ENCODE data around the gene PRDM16. TPM values are rescaled to one million over a fixed set of nuclear protein-coding genes. Genes with fewer than 3 reads are reported as not detected.

Gene PRDM16
- total RNA-seq, 1 experiment from 2014 or later, result 0.09 TPM

DNA sequence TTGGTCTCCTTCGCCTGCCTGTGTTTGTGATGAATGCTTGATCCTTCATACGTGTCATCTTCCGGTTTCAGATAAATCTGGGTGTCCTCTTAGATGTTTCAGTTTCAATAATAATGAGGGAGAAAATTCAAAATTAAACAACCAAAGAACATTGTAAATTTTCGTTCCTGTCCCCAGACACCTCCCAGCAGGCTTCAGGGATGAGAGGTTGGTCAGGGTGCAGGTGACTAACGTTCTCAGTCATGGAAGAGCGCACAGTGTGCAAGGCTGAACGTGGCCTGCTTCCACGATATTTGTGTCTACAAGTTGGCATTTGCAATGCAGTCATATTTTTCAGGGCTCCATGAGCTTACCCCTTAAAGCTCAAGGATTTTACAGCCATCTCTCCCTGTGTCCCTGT lies 238.4 kb downstream of the PRDM16 start:
- CTCF ChIA-PET, result no interaction called here
- no TSS peak for BruUV-seq (replicated peaks)
- TF ChIP-seq, protein P1, sequence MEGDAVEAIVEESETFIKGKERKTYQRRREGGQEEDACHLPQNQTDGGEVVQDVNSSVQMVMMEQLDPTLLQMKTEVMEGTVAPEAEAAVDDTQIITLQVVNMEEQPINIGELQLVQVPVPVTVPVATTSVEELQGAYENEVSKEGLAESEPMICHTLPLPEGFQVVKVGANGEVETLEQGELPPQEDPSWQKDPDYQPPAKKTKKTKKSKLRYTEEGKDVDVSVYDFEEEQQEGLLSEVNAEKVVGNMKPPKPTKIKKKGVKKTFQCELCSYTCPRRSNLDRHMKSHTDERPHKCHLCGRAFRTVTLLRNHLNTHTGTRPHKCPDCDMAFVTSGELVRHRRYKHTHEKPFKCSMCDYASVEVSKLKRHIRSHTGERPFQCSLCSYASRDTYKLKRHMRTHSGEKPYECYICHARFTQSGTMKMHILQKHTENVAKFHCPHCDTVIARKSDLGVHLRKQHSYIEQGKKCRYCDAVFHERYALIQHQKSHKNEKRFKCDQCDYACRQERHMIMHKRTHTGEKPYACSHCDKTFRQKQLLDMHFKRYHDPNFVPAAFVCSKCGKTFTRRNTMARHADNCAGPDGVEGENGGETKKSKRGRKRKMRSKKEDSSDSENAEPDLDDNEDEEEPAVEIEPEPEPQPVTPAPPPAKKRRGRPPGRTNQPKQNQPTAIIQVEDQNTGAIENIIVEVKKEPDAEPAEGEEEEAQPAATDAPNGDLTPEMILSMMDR (IDR thresholded peaks at IDR 0.05; ENCODE audit: unreplicated experiment), result no peak
- no peaks in the 10 kb centered on the region for H3K9me3 Mint-ChIP-seq (ENCODE audit: low read depth, unreplicated experiment)
- H3K36me3 Mint-ChIP-seq (ENCODE audit: insufficient read depth, unreplicated experiment), result no peaks in the 10 kb centered on the region
- H3K4me3 Mint-ChIP-seq (ENCODE audit: low read depth, unreplicated experiment), result no peak overlapping the region
- intact Hi-C loops (cut with micrococcal nuclease; ENCODE audit: unreplicated experiment), result no loop called here
- H3K27me3 Mint-ChIP-seq (ENCODE audit: unreplicated experiment), result peaks cover 48% of the 10 kb centered on the region
- H3K27ac Mint-ChIP-seq (ENCODE audit: unreplicated experiment), result no peak overlapping the region
- H3K4me1 Mint-ChIP-seq (ENCODE audit: low read depth, unreplicated experiment), result no peaks in the 10 kb centered on the region
- DNase-seq, result no peak

DNA sequence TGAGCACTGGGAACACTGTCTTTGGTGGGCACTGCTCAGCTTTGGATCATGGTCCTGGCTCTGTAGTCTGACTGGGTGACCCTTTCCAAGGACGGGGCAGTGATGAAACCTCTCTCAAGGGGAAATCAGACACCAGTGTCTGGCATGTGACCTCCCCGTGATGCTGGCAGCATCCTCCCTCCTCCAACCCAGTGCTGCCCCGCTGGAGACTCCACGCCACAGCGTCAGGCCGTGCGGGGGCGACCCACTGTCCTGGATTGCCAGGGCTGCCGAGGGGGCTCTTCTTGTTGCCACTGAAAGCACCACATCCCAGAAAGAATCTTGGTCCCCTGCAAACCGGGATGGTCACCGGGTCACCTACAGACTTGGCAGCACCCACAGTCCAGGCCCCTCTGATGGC lies 239.1 kb downstream of the PRDM16 start:
- no peak overlapping the region for H3K27ac Mint-ChIP-seq (ENCODE audit: unreplicated experiment)
- CTCF ChIA-PET, result no interaction called here
- no peaks in the 10 kb centered on the region for H3K9me3 Mint-ChIP-seq (ENCODE audit: low read depth, unreplicated experiment)
- DNase-seq, result no peak
- BruUV-seq (replicated peaks), result no TSS peak
- intact Hi-C loops (cut with micrococcal nuclease; ENCODE audit: unreplicated experiment), result no loop called here
- TF ChIP-seq, protein P1 (IDR thresholded peaks at IDR 0.05; ENCODE audit: unreplicated experiment), result no peak
- H3K36me3 Mint-ChIP-seq (ENCODE audit: insufficient read depth, unreplicated experiment), result no peaks in the 10 kb centered on the region
- no peaks in the 10 kb centered on the region for H3K4me1 Mint-ChIP-seq (ENCODE audit: low read depth, unreplicated experiment)
- peaks cover 48% of the 10 kb centered on the region for H3K27me3 Mint-ChIP-seq (ENCODE audit: unreplicated experiment)
- H3K4me3 Mint-ChIP-seq (ENCODE audit: low read depth, unreplicated experiment), result no peak overlapping the region

DNA sequence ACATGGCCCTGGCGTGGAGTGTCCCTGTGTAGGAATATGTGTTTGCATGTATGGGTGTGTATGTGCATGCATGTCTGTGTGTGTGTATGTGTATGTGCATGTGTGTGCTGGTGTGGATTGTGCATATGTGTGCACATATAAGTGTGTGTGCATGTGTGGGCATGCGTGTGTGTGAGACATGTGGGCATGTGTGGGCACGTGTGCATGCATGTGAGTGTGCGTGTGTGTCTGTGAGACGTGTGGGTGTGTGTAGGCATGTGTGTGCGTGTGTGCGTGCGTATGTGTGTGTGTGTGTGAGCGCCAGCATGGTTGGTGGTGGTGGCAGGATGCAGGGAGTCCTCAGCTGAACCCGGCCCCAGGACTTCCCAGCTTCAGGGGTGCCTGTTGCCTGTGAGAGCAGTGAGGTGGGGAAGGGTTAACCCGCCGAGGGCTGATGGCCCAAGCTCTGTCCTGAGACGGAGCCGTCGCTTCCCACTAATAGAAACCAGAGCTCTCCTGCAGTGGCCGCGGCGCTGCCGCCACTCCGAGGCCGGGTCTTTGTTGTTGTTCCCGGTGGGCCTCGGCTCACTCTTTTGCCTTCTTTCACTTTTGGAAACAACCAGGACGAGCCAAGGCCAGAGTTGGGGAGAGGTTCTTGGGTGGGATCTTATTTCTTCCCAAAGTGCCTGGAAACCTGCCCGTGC lies 241.9 kb downstream of the PRDM16 start:
- H3K9me3 Mint-ChIP-seq (ENCODE audit: low read depth, unreplicated experiment), result no peaks in the 10 kb centered on the region
- intact Hi-C loops (cut with micrococcal nuclease; ENCODE audit: unreplicated experiment), result no loop called here
- no peaks in the 10 kb centered on the region for H3K4me1 Mint-ChIP-seq (ENCODE audit: low read depth, unreplicated experiment)
- CTCF ChIA-PET, result no interaction called here
- H3K36me3 Mint-ChIP-seq (ENCODE audit: insufficient read depth, unreplicated experiment), result no peaks in the 10 kb centered on the region
- no peak for DNase-seq
- BruUV-seq (replicated peaks), result no TSS peak
- TF ChIP-seq, protein P1 (IDR thresholded peaks at IDR 0.05; ENCODE audit: unreplicated experiment), result no peak
- no peak overlapping the region for H3K4me3 Mint-ChIP-seq (ENCODE audit: low read depth, unreplicated experiment)
- H3K27ac Mint-ChIP-seq (ENCODE audit: unreplicated experiment), result no peak overlapping the region
- H3K27me3 Mint-ChIP-seq (ENCODE audit: unreplicated experiment), result peaks cover 31% of the 10 kb centered on the region

DNA sequence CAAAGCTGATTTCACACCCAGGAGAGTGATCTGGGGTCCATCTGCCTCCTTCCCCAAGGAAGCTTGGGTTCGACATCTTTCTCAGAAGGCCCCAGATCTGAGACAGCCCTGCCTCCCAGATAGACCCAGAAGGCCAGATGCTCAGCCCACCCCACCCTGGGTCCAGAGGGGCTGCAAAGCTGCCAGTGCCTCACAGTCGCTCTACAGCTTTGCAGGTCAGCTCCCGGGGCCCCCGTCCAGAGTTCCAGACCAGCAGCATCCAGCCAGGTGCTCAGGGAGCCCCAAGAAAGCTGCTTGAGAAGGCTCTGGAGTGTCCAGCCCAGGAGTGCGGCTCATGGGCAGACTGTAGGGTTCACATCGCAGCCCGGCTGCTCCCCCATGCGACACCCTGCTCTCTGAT lies 242.7 kb downstream of the PRDM16 start:
- BruUV-seq (replicated peaks), result no TSS peak
- CTCF ChIA-PET, result no interaction called here

More for the DNA sequence above, 242.7 kb downstream of the PRDM16 start:
- H3K4me3 Mint-ChIP-seq (ENCODE audit: low read depth, unreplicated experiment), result no peak overlapping the region
- no peaks in the 10 kb centered on the region for H3K36me3 Mint-ChIP-seq (ENCODE audit: insufficient read depth, unreplicated experiment)
- H3K27me3 Mint-ChIP-seq (ENCODE audit: unreplicated experiment), result peaks cover 22% of the 10 kb centered on the region
- intact Hi-C loops (cut with micrococcal nuclease; ENCODE audit: unreplicated experiment), result no loop called here
- no peak for DNase-seq
- H3K27ac Mint-ChIP-seq (ENCODE audit: unreplicated experiment), result no peak overlapping the region
- peaks cover 6% of the 10 kb centered on the region for H3K4me1 Mint-ChIP-seq (ENCODE audit: low read depth, unreplicated experiment)
- TF ChIP-seq, protein P1 (IDR thresholded peaks at IDR 0.05; ENCODE audit: unreplicated experiment), result no peak
- no peaks in the 10 kb centered on the region for H3K9me3 Mint-ChIP-seq (ENCODE audit: low read depth, unreplicated experiment)
